T-helper 2 cell (primary cell): ENCODE measurements around the gene AK4.
"Not testable (repeated sequence)": the region's sequence is repeated elsewhere in the genome, so short reads cannot be mapped to it uniquely, and the experiment has no call there.

Source experiments
- DNase-seq, 5 experiments: peaks; one replicate each; pipeline versions ENCODE4 v3.0.0 to v3.0.0-alpha.2; 2012 to 2022

The AK4 gene

GRCh38 chr1:65150583-65151263 lies 2.7 kb downstream of the AK4 start:
- DNase-seq = no peak

DNA sequence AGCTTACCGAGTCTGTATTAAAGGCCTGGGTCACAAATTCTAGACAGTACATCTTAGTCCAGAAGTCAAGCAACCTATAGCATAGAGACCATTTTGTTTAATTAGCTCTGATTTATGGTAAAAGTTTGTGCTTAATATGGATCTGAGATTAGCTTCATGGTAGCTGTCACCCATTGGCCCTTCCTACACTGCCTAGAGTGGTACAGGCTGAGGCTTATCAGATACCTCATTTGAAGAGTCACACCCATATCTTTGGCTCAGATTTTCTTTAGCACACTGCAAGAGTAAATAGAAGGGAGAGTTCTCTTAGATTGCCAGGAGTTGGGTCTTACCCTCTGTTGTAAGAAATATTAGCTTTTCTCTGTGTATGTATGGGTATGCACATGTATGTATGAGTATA lies 3.6 kb downstream of the AK4 start:
- peak in 1 of 5 experiments; percentile 17 for DNase-seq

- DNase-seq = no peak
Measured at GRCh38 chr1:65153635-65154034, 5.6 kb downstream of the AK4 start.

DNA sequence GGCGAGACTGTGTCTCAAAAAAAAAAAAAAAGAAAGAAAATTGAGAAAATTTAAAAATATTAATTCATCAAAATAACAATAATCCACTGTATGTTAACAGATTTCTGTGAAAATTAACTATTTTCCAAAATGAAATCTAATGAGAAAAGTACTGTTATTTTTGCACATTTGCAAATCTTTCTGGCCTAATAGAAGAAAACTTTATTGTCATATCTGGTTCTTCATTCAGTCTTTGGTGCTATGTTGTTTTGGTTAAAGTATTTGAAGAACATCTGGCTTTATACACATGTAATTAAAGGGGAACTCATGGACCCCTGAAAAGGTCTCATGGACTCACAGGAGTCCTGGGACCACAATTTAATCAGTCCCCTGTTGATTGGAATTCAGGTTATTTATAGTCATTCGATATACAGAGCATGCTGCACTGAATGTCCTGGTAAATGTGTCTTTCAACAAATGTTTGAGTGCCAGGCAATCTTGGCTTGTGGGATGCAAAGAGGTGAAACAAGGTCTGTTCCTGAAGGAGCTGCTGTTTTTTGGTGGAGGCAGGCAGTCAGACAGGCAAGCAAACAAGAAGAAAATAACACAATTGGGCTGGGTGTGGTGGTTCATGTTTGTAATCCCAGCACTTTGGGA lies 9.0 kb downstream of the AK4 start:
- no peak for DNase-seq

DNA sequence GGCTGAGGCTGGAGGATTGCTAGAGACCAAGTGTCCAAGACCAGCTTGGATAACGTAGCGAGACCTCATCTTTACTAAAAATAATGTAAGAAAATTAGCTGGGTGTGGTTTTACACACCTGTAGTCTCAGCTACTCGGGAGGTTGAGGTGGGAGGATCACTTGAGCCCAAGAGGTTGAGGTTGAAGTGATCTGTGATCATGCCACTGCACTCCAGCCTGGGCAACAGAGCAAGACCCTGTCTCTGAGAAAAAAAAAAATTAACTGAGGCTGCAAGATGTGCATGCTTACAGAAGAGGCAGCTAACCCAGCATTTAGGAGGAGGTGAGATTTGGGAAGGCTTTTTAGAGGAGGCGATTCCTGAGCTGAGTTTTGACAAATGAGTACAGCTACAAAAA lies 9.5 kb downstream of the AK4 start:
- no peak for DNase-seq

- DNase-seq = not testable (repeated sequence)
Measured at GRCh38 chr1:65159291-65159688, 11.3 kb downstream of the AK4 start.

DNA sequence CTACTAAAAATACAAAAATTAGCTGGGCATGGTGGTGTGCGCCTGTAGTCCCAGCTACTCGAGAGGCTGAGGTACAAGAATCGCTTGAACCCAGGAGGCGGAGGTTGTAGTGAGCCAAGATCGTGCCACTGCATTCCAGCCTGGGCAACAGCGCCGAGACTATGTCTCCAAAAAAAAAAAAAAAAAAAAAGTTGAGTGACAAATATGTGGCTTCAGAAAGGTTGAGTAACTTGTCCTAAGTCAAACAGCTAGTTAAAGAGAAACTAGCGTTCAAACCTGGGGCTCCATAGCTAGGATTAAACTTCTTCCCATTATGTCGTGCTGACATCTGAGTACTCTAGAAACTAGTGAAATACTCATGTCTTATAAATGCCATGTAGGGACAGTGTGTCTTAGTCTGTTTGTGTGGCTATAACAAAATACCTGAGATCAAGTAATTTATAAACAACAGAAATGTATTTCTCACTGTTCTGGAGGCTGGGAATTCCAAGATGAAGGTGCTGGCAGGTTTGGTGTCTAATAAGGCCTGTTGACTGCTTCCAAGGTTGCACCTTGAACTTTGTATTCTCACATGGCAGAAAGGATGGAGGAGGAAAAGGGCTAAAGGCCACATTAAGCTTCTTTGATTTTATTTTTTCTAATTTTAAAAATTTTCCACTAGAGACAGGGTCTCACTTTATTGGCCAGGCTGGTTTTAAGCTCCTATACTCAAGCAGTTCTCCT lies 12.0 kb downstream of the AK4 start:
- no peak for DNase-seq

GRCh38 chr1:65163201-65163805 lies 15.3 kb downstream of the AK4 start:
- DNase-seq = no peak

- not testable (repeated sequence) for DNase-seq
Measured at GRCh38 chr1:65164101-65164500, 16.1 kb downstream of the AK4 start.

DNA sequence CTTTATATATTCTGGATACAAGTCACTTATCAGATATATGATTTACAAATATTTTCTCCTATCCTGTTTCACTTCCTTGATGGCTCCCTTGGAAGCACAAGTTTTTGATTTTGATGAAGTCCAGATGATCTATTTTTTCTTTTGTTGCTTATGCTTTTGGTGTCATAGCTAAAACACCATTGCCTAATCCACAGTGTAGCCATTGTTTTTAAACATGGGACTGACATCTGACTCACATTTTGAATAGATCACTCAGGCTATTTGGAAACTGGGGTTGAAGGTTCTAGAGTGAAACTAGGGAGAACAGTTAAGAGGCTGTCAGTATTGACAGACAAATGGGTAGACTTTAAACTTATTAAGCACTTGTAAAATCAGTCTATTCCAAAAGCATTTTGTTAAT lies 16.6 kb downstream of the AK4 start:
- DNase-seq = no peak

- no peak for DNase-seq
Measured at GRCh38 chr1:65165269-65165993, 17.4 kb downstream of the AK4 start.

DNA sequence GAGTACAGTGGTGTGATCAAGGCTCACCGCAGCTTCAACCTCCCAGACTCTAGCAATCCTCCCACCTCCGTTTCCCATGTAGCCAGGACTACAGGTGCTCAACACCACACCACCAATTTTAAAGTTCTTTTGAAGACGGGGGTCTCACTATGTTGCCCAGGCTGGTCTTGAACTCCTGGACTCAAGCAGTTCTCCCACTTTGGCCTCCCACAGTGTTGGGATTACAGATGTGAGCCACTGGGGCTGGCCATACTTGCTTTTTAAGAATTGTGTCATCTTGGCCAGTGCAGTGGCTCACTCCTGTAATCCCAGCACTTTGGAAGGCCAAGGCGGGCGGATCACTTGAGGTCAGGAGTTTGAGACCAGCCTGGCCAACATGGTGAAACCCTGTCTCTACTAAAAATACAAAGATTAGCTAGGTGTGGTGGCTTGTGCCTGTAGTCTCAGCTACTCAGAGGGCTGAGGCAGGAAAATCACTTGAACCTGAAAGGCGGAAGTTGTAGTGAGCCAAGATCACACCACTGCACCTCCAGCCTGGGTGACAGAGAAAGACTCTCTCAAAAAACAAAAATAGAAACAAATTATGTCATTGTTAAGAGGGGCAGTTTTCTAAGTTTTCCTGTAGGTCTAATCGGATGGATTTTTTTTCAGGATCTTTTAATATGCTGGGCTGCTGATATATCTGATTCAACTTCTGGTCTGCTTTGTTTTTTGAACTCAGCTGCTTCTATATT lies 18.7 kb downstream of the AK4 start:
- no peak for DNase-seq

GRCh38 chr1:65167586-65168242 lies 19.7 kb downstream of the AK4 start:
- no peak for DNase-seq

- DNase-seq = no peak
Measured at GRCh38 chr1:65168867-65169266, 20.9 kb downstream of the AK4 start.

DNA sequence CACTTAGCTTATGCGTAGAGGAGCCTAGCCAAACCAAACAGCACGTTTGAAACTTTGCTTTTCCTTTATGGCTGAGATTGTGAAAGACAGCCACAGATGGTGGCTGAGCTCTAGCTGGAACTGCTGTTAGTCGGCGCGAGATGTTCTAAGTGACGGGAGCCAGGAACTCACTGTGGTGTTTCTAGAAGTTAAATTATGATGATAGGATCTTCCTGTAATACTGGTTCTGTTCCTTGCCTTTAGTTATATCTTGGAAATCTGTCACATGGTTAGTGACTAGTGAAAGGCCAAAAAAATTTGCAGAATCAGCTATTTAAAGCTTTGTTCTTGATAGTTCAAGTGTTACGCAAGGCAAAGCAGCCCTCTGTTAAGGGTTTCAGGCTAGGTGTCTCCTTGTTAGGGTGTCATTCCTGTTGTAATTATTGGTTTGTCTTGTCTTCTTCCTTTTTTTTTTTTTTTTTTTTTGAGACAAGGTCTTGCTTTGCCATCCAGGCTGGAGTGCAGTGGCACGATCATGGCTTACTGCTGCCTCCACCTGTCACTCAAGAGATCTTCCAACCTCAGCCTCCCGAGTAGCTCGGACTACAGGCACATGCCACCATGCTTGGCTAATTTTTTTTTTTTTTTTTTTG lies 22.6 kb downstream of the AK4 start:
- no peak for DNase-seq

GRCh38 chr1:65172936-65173690 lies 25.1 kb downstream of the AK4 start:
- no peak for DNase-seq

DNA sequence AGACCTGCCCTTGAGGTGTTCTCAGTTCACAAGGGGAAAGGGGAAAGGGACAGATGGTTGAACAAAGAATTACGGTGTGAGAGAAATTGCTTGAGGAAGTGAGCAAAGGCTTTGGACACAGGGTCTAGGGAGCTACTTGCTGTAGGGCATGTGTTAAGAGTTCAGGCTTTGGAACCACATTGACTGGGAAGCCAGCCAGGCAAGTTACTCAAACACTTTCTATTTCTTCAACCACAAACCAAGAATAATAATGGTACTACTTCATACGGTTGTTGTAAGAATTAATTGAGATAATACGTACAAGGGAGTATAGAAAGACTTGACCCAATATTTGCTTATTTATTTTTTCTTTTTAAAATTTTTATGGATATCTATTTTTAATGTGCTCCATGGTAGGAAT lies 26.6 kb downstream of the AK4 start:
- no peak for DNase-seq

GRCh38 chr1:65175171-65176055 lies 27.4 kb downstream of the AK4 start:
- DNase-seq = no peak

DNA sequence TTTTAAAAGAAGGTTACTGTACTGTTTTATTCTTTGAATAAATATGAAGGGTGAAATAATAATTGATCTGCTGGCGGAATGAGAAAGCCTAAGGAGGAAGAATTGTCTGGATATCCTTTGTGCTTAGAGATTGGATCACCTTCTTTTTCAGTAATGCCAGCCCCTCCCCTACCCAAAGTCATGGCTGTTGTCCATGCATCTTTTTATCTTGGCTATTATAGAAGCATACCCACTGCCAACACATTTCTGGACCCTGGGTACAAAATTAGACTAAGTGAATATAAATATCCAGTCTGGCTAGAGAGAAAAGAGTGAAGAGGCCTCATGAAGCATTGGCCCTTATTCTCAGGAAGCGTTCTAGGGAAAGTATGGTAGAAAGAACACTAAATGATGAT lies 28.1 kb downstream of the AK4 start:
- no peak for DNase-seq
